ENCODE results near the gene CDC37. TPM values are rescaled to one million over a fixed set of nuclear protein-coding genes. Genes with fewer than 3 reads are reported as not detected.
"Not testable (repeated sequence)": the region's sequence is repeated elsewhere in the genome, so short reads cannot be mapped to it uniquely, and the experiment has no call there.

CDC37 gene
- total RNA-seq, 1 donor from 2014 or later, result 159 TPM

GRCh38 chr19:10374931-10375330 lies 28.4 kb downstream of the CDC37 start:
- H3K4me3 Mint-ChIP-seq, result no peak overlapping the region
- no peak overlapping the region for H3K27ac Mint-ChIP-seq
- DNase-seq (ENCODE audit: low spot score in 2 of 2, unreplicated experiment in 2 of 2), result no peak
- peaks cover 5% of the 10 kb centered on the region for H3K4me1 Mint-ChIP-seq
- H3K27me3 Mint-ChIP-seq (ENCODE audit: low read depth), result no peaks in the 10 kb centered on the region
- peaks cover 14% of the 10 kb centered on the region for H3K36me3 Mint-ChIP-seq
- TF ChIP-seq CTCF (IDR thresholded peaks at IDR 0.05; ENCODE audit: unreplicated experiment), result no peak
- no peaks in the 10 kb centered on the region for H3K9me3 Mint-ChIP-seq

- Mint-ChIP-seq H3K27me3 (ENCODE audit: low read depth) (no peaks in the 10 kb centered on the region), H3K9me3 (peaks cover 7% of the 10 kb centered on the region), H3K4me3 (no peak overlapping the region), H3K27ac (no peak overlapping the region), H3K4me1 (no peaks in the 10 kb centered on the region), H3K36me3 (peaks cover 32% of the 10 kb centered on the region)
- no peak for TF ChIP-seq CTCF (IDR thresholded peaks at IDR 0.05; ENCODE audit: unreplicated experiment)
- DNase-seq (ENCODE audit: low spot score in 2 of 2, unreplicated experiment in 2 of 2), result no peak
Measured at GRCh38 chr19:10372690-10373089, 30.7 kb downstream of the CDC37 start.

GRCh38 chr19:10368101-10368803 lies 35.1 kb downstream of the CDC37 start:
- TF ChIP-seq CTCF (IDR thresholded peaks at IDR 0.05; ENCODE audit: unreplicated experiment), result no peak
- DNase-seq (ENCODE audit: low spot score in 2 of 2, unreplicated experiment in 2 of 2), result no peak
- no peak overlapping the region for H3K4me3 Mint-ChIP-seq
- H3K36me3 Mint-ChIP-seq, result peaks cover 34% of the 10 kb centered on the region
- no peaks in the 10 kb centered on the region for H3K4me1 Mint-ChIP-seq
- H3K9me3 Mint-ChIP-seq, result peaks cover 7% of the 10 kb centered on the region
- H3K27me3 Mint-ChIP-seq (ENCODE audit: low read depth), result no peaks in the 10 kb centered on the region
- no peak overlapping the region for H3K27ac Mint-ChIP-seq

GRCh38 chr19:10366950-10367512 lies 36.3 kb downstream of the CDC37 start:
- H3K27ac Mint-ChIP-seq; H3K4me3 Mint-ChIP-seq; DNase-seq (ENCODE audit: low spot score in 2 of 2, unreplicated experiment in 2 of 2); H3K4me1 Mint-ChIP-seq; H3K27me3 Mint-ChIP-seq (ENCODE audit: low read depth); H3K9me3 Mint-ChIP-seq: not testable (repeated sequence)
- peaks cover 35% of the 10 kb centered on the region for H3K36me3 Mint-ChIP-seq

- no peak overlapping the region for H3K4me3 Mint-ChIP-seq
- H3K9me3 Mint-ChIP-seq, result peaks cover 7% of the 10 kb centered on the region
- no peaks in the 10 kb centered on the region for H3K4me1 Mint-ChIP-seq
- H3K27ac Mint-ChIP-seq, result no peak overlapping the region
- TF ChIP-seq CTCF (IDR thresholded peaks at IDR 0.05; ENCODE audit: unreplicated experiment), result no peak
- H3K36me3 Mint-ChIP-seq, result peaks cover 39% of the 10 kb centered on the region
- no peaks in the 10 kb centered on the region for H3K27me3 Mint-ChIP-seq (ENCODE audit: low read depth)
- DNase-seq (ENCODE audit: low spot score in 2 of 2, unreplicated experiment in 2 of 2), result no peak
Measured at GRCh38 chr19:10365518-10365917, 37.8 kb downstream of the CDC37 start.

- H3K4me1 Mint-ChIP-seq, result no peaks in the 10 kb centered on the region
- peaks cover 37% of the 10 kb centered on the region for H3K36me3 Mint-ChIP-seq
- H3K9me3 Mint-ChIP-seq, result peaks cover 7% of the 10 kb centered on the region
- no peak overlapping the region for H3K4me3 Mint-ChIP-seq
- H3K27ac Mint-ChIP-seq, result no peak overlapping the region
- no peaks in the 10 kb centered on the region for H3K27me3 Mint-ChIP-seq (ENCODE audit: low read depth)
- no peak for DNase-seq (ENCODE audit: low spot score in 2 of 2, unreplicated experiment in 2 of 2)
- no peak for TF ChIP-seq CTCF (IDR thresholded peaks at IDR 0.05; ENCODE audit: unreplicated experiment)
Measured at GRCh38 chr19:10364644-10365043, 38.7 kb downstream of the CDC37 start.
